Measurements from ENCODE around the gene GARNL3.
A peak's percentile ranks its signal among the peaks of the same experiment; 100 is the strongest.

Gene GARNL3

DNA sequence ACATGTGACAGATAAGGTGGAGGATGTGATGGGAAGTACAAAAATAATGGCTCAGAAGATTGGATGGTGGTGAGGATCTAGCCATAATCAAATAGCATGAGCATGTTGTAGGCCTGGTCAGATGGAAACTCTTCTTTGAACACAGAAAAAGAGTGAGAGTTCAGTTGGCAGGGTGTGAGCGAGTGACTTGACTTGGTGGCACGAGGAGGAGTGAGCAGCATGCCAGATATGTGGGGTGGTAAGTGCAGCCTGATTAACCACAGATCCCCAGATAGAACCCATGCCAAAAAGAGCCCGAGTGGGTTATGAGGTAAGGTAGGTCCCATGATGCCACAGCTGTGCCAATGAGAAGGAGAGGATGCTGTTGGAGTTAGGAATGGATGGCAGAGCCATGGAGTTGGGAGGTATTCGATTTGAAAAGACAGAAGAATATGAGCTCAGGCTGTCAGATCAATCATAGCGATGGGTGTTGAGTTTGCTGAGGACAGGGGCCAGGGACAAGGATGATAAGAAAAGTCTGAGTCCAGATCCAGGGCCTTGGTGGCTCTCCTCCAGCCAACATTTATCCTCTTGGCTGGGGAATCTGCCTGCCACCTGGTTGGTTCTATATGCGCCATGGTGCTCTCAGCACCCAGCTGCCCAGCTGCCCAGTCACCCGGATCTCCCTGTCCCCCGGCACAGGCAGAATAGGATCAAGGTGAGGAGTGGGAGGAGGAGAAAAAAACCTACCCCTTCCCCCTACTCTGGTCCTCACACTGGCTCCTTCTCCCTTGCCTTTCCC, 16.5 kb downstream of the GARNL3 start:
- CTCF ChIA-PET: interaction anchor here (1.3 to 2.2 kb wide), 4 partner anchors 11 to 21 kb away, joined by 3 to 7 read pairs (median 4); no protein-coding TSS in a partner anchor
- TF ChIP-seq, protein P1, sequence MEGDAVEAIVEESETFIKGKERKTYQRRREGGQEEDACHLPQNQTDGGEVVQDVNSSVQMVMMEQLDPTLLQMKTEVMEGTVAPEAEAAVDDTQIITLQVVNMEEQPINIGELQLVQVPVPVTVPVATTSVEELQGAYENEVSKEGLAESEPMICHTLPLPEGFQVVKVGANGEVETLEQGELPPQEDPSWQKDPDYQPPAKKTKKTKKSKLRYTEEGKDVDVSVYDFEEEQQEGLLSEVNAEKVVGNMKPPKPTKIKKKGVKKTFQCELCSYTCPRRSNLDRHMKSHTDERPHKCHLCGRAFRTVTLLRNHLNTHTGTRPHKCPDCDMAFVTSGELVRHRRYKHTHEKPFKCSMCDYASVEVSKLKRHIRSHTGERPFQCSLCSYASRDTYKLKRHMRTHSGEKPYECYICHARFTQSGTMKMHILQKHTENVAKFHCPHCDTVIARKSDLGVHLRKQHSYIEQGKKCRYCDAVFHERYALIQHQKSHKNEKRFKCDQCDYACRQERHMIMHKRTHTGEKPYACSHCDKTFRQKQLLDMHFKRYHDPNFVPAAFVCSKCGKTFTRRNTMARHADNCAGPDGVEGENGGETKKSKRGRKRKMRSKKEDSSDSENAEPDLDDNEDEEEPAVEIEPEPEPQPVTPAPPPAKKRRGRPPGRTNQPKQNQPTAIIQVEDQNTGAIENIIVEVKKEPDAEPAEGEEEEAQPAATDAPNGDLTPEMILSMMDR (IDR thresholded peaks at IDR 0.05; ENCODE audit: control extremely low read depth, extremely low read depth, low read depth, missing control alignments): no peak
- DNase-seq (ENCODE audit: extremely low spot score): no peak
- POLR2A ChIA-PET: no interaction called here

DNA sequence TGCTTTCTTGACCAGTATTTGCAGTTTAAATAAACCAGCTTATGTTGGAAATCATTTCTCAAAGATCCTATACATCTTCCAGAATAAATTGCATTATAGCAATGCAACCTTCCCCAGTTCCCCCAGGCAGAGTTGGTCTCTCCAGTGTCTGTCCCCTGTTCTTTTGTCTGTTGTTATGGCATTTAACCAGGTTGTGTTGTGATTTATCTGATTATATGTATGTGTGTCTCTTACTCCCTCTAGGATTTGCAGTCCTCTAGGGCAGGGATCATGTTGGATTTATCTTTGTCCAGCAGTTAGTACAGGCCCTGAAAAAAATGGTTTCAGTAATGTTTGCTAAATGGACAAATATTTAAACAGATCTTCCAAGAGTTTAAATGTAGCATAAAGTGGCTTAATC, 17.3 kb downstream of the GARNL3 start:
- CTCF ChIA-PET: interaction anchor here (1.3 kb wide), 1 partner anchor 20 kb away, joined by 3 read pairs; no protein-coding TSS in a partner anchor
- TF ChIP-seq, protein P1 (IDR thresholded peaks at IDR 0.05; ENCODE audit: control extremely low read depth, extremely low read depth, low read depth, missing control alignments): no peak
- DNase-seq (ENCODE audit: extremely low spot score): no peak
- POLR2A ChIA-PET: no interaction called here

DNA sequence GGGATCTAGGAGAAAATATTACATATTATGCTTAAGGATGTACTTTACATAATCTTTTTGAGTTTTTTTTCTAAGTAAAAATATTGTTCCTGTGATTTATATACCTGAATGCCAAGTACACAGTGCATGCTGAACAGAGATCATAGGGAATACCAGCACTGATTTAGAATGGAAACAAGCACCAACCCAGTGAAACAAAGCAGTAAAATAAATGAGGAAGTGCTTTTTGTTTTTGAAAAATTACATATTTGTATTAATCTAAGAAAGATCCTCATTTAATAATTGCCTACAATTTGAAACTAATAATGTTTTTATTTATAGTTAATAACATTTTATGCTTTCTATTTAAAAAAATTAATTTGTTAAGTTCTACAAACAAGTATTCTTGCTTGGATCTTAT, 18.0 kb downstream of the GARNL3 start:
- ChIA-PET CTCF (no interaction called here), POLR2A (no interaction called here)
- DNase-seq (ENCODE audit: extremely low spot score): no peak
- TF ChIP-seq, protein P1 (IDR thresholded peaks at IDR 0.05; ENCODE audit: control extremely low read depth, extremely low read depth, low read depth, missing control alignments): no peak

DNA sequence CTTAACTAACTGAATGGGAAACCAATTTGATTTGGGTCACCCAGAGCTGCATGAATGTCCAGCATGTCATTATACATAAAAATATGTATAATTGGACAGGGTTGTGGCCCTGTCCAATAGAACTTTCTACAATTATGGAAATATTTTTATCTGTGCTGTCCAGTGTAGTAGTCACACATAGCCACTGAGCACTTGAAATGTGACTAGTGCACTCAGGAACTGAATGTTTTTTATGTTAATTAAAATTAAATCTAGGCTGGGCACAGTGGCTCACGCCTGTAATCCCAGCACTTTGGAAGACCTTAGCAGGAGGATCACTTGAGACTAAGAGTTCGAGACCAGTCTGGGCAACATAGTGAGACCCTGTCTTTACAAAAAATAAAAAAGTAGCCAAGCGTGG, 18.6 kb downstream of the GARNL3 start:
- TF ChIP-seq, protein P1 (IDR thresholded peaks at IDR 0.05; ENCODE audit: control extremely low read depth, extremely low read depth, low read depth, missing control alignments): no peak
- CTCF ChIA-PET: no interaction called here
- POLR2A ChIA-PET: no interaction called here
- no peak for DNase-seq (ENCODE audit: extremely low spot score)

DNA sequence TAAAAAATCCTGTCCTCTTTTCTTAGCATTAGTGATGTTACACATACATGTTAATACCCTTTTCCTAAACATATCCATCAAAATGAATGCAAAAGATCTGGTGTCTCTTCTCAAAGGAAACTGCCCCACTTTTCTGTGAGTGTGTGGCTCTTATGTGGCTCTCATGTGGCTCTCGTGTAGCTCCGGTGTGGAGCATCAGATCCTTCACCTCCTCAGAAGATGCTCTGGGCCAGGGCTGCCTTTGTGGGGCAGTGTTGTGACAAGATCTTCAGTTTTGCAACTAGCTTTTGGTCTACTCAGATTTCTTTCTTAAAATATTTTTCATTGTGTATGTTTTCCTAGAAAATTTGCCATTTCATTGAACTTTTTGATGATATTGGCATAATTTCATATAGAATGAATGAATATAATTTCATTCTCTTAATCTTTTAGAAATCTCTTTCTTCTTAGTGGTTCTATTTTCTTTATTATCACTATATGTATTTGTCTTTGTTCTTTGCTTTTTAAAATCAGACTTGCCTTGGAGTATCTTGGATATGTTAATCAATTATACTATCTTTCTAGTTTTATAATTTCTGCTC, 19.4 kb downstream of the GARNL3 start:
- TF ChIP-seq, protein P1 (IDR thresholded peaks at IDR 0.05; ENCODE audit: control extremely low read depth, extremely low read depth, low read depth, missing control alignments): peak; percentile 49
- DNase-seq (ENCODE audit: extremely low spot score): no peak
- CTCF ChIA-PET: interaction anchor here (0.7 kb wide), 2 partner anchors 16 to 18 kb away, joined by 3 read pairs; no protein-coding TSS in a partner anchor
- POLR2A ChIA-PET: no interaction called here

DNA sequence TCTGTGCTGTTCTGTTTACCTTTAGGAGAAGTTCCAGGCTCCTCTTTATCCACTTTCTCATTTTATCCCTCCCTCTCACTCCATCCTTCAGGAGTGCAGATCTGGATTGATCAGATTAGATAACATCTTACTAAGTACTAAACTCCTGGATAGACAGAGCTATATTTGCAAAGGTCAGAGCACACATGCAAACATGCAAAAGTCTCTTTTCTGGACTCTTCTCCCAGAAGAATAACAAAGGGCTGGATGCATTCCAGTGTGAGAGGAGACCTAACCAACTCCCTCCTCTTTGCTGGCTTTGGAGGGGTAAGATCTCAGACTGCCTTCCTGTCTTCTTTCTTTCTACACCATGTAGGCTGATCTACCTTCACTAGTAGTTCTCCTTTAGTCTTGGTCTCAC, 21.4 kb downstream of the GARNL3 start:
- DNase-seq (ENCODE audit: extremely low spot score): no peak
- CTCF ChIA-PET: no interaction called here
- POLR2A ChIA-PET: no interaction called here
- TF ChIP-seq, protein P1 (IDR thresholded peaks at IDR 0.05; ENCODE audit: control extremely low read depth, extremely low read depth, low read depth, missing control alignments): no peak

Measured in GM10248 (cell line).